HepG2 (cell line): ENCODE data around the gene ITGB1.

ENCODE experiments used
- FOXA1 ChIP-seq, 2 experiments: fragments of 450-650 bp in 1 of 2; sonication (generic) in 1 of 2; formaldehyde crosslinking in 1 of 2; IDR thresholded peaks; 2 replicates each; pipeline versions ENCODE4 v1.4.0 to v1.6.1; 2016 to 2020; ENCODE audit warnings: missing genetic modification reagents in 1 of 2
- GABPA ChIP-seq, 2 experiments: IDR thresholded peaks; 2 replicates each; pipeline ENCODE4 v1.6.1; 2011 to 2016; ENCODE audit warnings: low read depth in 2 of 2, low read length in 1 of 2, missing biosample characterization in 1 of 2, missing genetic modification characterization in 1 of 2
- POGZ ChIP-seq: sonication (generic); formaldehyde crosslinking; IDR thresholded peaks from 2 replicates; pipeline ENCODE4 v1.4.0; 2020; ENCODE audit warnings: mild to moderate bottlenecking, missing genetic modification reagents
- POLR2A ChIP-seq, 2 experiments: IDR thresholded peaks; 2 replicates each; pipeline ENCODE4 v1.6.1; 2011; ENCODE audit warnings: low read depth in 2 of 2, low read length in 2 of 2, mild to moderate bottlenecking in 1 of 2, moderate library complexity in 1 of 2; ENCODE audit not compliant: insufficient read depth in 1 of 2
- POLR2AphosphoS5 ChIP-seq: IDR thresholded peaks from 2 replicates; pipeline ENCODE4 v1.6.1; 2012; ENCODE audit warnings: low read depth, low read length
- RCOR2 ChIP-seq: IDR thresholded peaks from 2 replicates; pipeline ENCODE4 v1.6.1; 2016; ENCODE audit warnings: missing biosample characterization, missing genetic modification reagents
- ZNF530 ChIP-seq: sonication (generic); formaldehyde crosslinking; IDR thresholded peaks from 2 replicates; pipeline ENCODE4 v1.5.0; 2020; ENCODE audit warnings: low read depth, mild to moderate bottlenecking, missing genetic modification reagents
- TF ChIP-seq, protein P1 (sequence below), 2 experiments: sonication (generic) in 1 of 2; formaldehyde crosslinking in 1 of 2; IDR thresholded peaks; 2 replicates each; pipeline versions ENCODE4 v1.6.1 to v1.9.0; 2014 to 2022; ENCODE audit warnings: antibody characterized with exemption in 1 of 2, borderline replicate concordance in 1 of 2, inconsistent platforms in 1 of 2, low read depth in 1 of 2, missing genetic modification reagents in 1 of 2

DNA sequence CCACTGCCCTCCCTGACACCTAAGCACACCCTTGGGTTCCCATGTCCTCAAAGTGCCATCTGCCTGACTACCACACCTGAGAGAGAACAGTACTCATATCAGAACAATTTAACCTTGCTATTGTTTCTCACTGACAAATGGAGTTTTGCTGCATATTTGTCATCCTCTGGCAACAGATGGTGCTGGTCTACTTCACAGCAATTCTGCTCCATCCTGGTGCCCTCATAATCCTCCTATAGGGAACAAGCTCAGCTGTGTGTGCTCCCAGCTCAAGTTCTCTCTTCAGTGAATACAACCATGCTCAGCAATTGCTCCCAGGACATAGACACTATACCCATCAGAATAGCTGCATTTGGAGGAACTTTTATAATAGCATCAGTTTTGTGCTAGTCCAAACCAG is 32.8 kb upstream of the ITGB1 start:
- TF ChIP-seq POLR2AphosphoS5, result no peak
- no peak for TF ChIP-seq GABPA (IDR thresholded peaks at IDR 0.05; ENCODE audit: low read depth, low read length)
- TF ChIP-seq GABPA (CRISPR knock-in tag; IDR thresholded peaks at IDR 0.05; ENCODE audit: low read depth), result no peak
- no peak for TF ChIP-seq POGZ (CRISPR knock-in tag)
- no peak for TF ChIP-seq RCOR2 (CRISPR knock-in tag)
- no peak for TF ChIP-seq FOXA1 (IDR thresholded peaks at IDR 0.05)
- TF ChIP-seq FOXA1 (CRISPR knock-in tag; IDR thresholded peaks at IDR 0.05), result no peak
- TF ChIP-seq ZNF530, result no peak
- TF ChIP-seq POLR2A (IDR thresholded peaks at IDR 0.05; ENCODE audit: insufficient read depth in 1 of 2, low read depth in 2 of 2, low read length in 2 of 2), result no peak
- TF ChIP-seq, protein P1, sequence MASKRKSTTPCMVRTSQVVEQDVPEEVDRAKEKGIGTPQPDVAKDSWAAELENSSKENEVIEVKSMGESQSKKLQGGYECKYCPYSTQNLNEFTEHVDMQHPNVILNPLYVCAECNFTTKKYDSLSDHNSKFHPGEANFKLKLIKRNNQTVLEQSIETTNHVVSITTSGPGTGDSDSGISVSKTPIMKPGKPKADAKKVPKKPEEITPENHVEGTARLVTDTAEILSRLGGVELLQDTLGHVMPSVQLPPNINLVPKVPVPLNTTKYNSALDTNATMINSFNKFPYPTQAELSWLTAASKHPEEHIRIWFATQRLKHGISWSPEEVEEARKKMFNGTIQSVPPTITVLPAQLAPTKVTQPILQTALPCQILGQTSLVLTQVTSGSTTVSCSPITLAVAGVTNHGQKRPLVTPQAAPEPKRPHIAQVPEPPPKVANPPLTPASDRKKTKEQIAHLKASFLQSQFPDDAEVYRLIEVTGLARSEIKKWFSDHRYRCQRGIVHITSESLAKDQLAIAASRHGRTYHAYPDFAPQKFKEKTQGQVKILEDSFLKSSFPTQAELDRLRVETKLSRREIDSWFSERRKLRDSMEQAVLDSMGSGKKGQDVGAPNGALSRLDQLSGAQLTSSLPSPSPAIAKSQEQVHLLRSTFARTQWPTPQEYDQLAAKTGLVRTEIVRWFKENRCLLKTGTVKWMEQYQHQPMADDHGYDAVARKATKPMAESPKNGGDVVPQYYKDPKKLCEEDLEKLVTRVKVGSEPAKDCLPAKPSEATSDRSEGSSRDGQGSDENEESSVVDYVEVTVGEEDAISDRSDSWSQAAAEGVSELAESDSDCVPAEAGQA (IDR thresholded peaks at IDR 0.05; ENCODE audit: low read depth), result no peak
- TF ChIP-seq, protein P1 (CRISPR knock-in tag; IDR thresholded peaks at IDR 0.05; ENCODE audit: borderline replicate concordance), result no peak
